ENCODE measurements around the gene PTK6.
A peak's percentile ranks its signal among the peaks of the same experiment; 100 is the strongest.

Gene PTK6

GRCh38 chr20:63484651-63485403, 52.3 kb downstream of the PTK6 start:
- no peak overlapping the region for H3K27ac ChIP-seq (ENCODE audit: extremely low read depth, low read depth, low read length)
- H3K4me1 ChIP-seq (ENCODE audit: control insufficient read depth, insufficient read depth, low read length), result peaks cover 6% of the 10 kb centered on the region
- POLR2A ChIA-PET, result interaction anchor here (1.0 kb wide), 1 partner anchor 36 kb away, joined by 5 read pairs; the partner anchor contains the start of gene PPDPF
- H3K4me3 ChIP-seq (ENCODE audit: low read depth, low read length), result no peak overlapping the region
- TF ChIP-seq GLIS2 (tag by site-specific recombination; IDR thresholded peaks at IDR 0.05) (peak; percentile 64), ZNF449 (tag by site-specific recombination; IDR thresholded peaks at IDR 0.05) (no peak), BCL11A (tag by site-specific recombination; IDR thresholded peaks at IDR 0.05; ENCODE audit: low read depth) (peak; percentile 30; the same call in 1 of the 2 replicates), AEBP2 (tag by site-specific recombination; IDR thresholded peaks at IDR 0.05; ENCODE audit: borderline replicate concordance) (no peak), PATZ1 (tag by site-specific recombination; IDR thresholded peaks at IDR 0.05) (peak; percentile 67; the same call in 1 of the 2 replicates), ZNF837 (tag by site-specific recombination; IDR thresholded peaks at IDR 0.05) (no peak)
- no peaks in the 10 kb centered on the region for H3K9me3 ChIP-seq (ENCODE audit: control insufficient read depth, insufficient read depth, low read depth, low read length)
- CTCF ChIA-PET, result interaction anchor here (0.5 to 1.2 kb wide), 3 partner anchors 11 to 176 kb away, joined by 3 to 4 read pairs (median 4); no protein-coding TSS in a partner anchor
- peaks cover 0 to 15% of the 10 kb centered on the region in 2 experiments; a peak in 1 of 3 replicates for H3K36me3 ChIP-seq (ENCODE audit: control insufficient read depth in 2 of 2, insufficient read depth in 1 of 2, low read length in 2 of 2)

GRCh38 chr20:63484236-63484635, 52.9 kb downstream of the PTK6 start:
- Histone ChIP-seq H3K4me1 (ENCODE audit: control insufficient read depth, insufficient read depth, low read length) (peaks cover 6% of the 10 kb centered on the region), H3K36me3 (ENCODE audit: control insufficient read depth in 2 of 2, insufficient read depth in 1 of 2, low read length in 2 of 2) (peaks cover 0 to 13% of the 10 kb centered on the region in 2 experiments; a peak in 1 of 3 replicates), H3K4me3 (ENCODE audit: low read depth, low read length) (no peak overlapping the region), H3K27ac (ENCODE audit: extremely low read depth, low read depth, low read length) (no peak overlapping the region), H3K9me3 (ENCODE audit: control insufficient read depth, insufficient read depth, low read depth, low read length) (no peaks in the 10 kb centered on the region)
- ChIA-PET CTCF (interaction anchor here (0.5 to 1.2 kb wide), 3 partner anchors 12 to 175 kb away, joined by 3 to 4 read pairs (median 4); no protein-coding TSS in a partner anchor), POLR2A (interaction anchor here (1.0 kb wide), 1 partner anchor 36 kb away, joined by 5 read pairs; the partner anchor contains the start of gene PPDPF)
- TF ChIP-seq ZIC2 (tag by site-specific recombination; IDR thresholded peaks at IDR 0.05) (no peak), SETDB1 (IDR thresholded peaks at IDR 0.05; ENCODE audit: insufficient read length, low read length) (no peak), TRIM28 (IDR thresholded peaks at IDR 0.05; ENCODE audit: borderline replicate concordance, low read length) (no peak), ZNF140 (tag by site-specific recombination; IDR thresholded peaks at IDR 0.05) (no peak), ZNF157 (tag by site-specific recombination; IDR thresholded peaks at IDR 0.05) (no peak), ZNF146 (tag by site-specific recombination; IDR thresholded peaks at IDR 0.05) (no peak), SCRT1 (tag by site-specific recombination; IDR thresholded peaks at IDR 0.05; ENCODE audit: borderline replicate concordance) (no peak), ZNF248 (tag by site-specific recombination; IDR thresholded peaks at IDR 0.05) (no peak), ZNF404 (tag by site-specific recombination; IDR thresholded peaks at IDR 0.05) (no peak)
- TF ChIP-seq, protein P1, sequence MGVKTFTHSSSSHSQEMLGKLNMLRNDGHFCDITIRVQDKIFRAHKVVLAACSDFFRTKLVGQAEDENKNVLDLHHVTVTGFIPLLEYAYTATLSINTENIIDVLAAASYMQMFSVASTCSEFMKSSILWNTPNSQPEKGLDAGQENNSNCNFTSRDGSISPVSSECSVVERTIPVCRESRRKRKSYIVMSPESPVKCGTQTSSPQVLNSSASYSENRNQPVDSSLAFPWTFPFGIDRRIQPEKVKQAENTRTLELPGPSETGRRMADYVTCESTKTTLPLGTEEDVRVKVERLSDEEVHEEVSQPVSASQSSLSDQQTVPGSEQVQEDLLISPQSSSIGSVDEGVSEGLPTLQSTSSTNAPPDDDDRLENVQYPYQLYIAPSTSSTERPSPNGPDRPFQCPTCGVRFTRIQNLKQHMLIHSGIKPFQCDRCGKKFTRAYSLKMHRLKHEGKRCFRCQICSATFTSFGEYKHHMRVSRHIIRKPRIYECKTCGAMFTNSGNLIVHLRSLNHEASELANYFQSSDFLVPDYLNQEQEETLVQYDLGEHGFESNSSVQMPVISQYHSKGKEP (tag by site-specific recombination; IDR thresholded peaks at IDR 0.05), result no peak
- TF ChIP-seq, protein P2, sequence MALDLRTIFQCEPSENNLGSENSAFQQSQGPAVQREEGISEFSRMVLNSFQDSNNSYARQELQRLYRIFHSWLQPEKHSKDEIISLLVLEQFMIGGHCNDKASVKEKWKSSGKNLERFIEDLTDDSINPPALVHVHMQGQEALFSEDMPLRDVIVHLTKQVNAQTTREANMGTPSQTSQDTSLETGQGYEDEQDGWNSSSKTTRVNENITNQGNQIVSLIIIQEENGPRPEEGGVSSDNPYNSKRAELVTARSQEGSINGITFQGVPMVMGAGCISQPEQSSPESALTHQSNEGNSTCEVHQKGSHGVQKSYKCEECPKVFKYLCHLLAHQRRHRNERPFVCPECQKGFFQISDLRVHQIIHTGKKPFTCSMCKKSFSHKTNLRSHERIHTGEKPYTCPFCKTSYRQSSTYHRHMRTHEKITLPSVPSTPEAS (tag by site-specific recombination; IDR thresholded peaks at IDR 0.05), result no peak

All from HEK293 (cell line).